Head of caudate nucleus (tissue), 42 donors: ENCODE data around the gene BCL2.
A peak's percentile ranks its signal among the peaks of the same experiment; 100 is the strongest.

ENCODE experiments used
- DNase-seq, 42 donors: peaks; one replicate each; pipeline versions ENCODE4 v3.0.0 to v3.0.0-alpha.2; 2020 to 2021; ENCODE audit warnings: mixed read lengths in 7 of 42
- intact Hi-C: fragments of 100-400 bp; cut with DNase I; formaldehyde crosslinking; loops from one replicate; pipeline ENCODE4 v1.15.0; 2022

BCL2 gene

GRCh38 chr18:63099091-63099840 lies 220.3 kb downstream of the BCL2 start:
- intact Hi-C loops = no loop called here
- no peak for DNase-seq

GRCh38 chr18:63098018-63098981 lies 221.3 kb downstream of the BCL2 start:
- DNase-seq = no peak
- intact Hi-C loops = no loop called here

DNA sequence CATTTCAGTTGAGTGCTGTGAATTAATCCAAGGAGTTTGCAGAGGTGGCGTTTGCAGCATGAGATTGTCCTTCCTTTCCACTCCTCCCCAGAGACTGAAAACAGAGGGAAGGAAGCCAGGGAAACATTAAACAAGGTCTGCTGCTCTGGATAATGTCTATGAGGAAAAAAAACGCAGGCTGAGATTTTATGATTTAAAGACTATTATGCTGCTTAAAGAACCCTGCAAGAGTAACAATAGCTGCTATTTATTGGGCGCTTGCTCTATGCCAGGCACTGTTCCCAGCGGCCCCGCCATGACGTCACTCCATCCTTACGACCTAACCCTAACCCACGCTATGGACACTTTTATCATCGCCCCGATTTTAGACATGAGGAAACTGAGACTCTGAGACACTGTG lies 222.4 kb downstream of the BCL2 start:
- DNase-seq = peak in 6 of 42 donors; percentile 16 to 50 (median 21)

GRCh38 chr18:63096327-63096874 lies 223.2 kb downstream of the BCL2 start:
- no peak for DNase-seq

More for the DNA sequence above, 222.4 kb downstream of the BCL2 start:
- intact Hi-C loops = no loop called here

DNA sequence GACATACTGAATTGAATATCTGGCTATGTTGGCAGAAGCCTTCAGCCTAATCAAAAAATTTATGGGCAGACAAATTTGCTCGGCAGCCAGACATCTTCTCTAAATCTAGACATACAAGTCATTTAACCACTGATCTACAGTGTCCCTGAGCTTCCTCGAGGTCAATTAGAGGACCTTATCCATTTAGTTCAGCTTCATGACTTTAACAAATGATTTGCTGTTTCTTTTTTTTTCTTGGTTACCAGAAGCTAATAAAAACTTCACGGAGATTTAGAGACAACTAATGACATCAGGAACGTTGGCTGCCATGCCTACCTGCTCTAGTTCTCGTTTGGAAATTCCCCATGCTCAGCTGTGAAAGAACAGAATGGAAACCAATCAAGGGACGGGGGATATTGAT lies 223.8 kb downstream of the BCL2 start:
- DNase-seq = no peak
- intact Hi-C loops = no loop called here

More at GRCh38 chr18:63096327-63096874, 223.2 kb downstream of the BCL2 start:
- intact Hi-C loops = no loop called here

- no peak for DNase-seq
- intact Hi-C loops = no loop called here
These were observed 227.8 kb downstream of the BCL2 start for GRCh38 chr18:63091671-63092364.

DNA sequence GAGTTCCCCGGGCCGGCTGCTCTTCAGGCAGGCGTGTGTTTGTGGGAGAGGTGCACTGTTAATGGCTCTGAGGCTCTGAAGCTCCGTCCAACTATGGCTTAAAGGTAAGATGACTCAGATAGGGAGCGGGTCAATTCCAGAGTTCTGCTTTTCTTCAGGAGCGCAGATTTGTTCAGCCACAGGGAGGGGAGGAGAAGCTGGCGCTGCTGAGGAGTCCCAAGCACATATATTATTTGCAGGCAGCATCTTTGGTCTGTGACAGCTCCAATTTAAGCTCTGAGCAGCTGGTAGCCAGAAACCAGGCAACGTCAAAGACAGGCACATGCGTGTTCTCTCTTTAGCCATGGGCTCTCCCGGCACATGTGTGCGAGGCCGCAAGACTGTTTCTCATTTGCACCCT lies 229.2 kb downstream of the BCL2 start:
- intact Hi-C loops = no loop called here
- DNase-seq = no peak

DNA sequence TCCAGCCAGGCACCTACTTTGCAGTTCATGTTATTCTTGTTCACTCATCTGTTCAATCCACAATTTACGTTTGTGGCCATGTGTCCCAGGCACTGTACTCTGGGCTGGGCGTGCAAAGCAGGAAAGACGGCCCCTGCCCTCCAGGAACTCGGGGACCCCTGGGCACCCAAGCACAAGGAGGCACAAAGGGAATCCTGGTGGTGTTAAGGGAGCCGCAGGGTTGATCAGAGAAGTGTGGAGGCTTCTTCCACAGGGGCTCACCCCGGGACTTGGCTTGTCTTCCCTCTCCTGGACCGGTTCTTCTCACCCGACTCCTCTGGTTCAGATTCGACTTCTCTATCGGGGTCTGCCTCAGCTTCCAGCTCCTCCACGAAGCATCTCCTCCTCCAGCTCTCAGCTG lies 230.5 kb downstream of the BCL2 start:
- intact Hi-C loops = no loop called here
- DNase-seq = no peak

- DNase-seq = no peak
- intact Hi-C loops = no loop called here
These were observed 231.3 kb downstream of the BCL2 start for GRCh38 chr18:63088262-63088661.

DNA sequence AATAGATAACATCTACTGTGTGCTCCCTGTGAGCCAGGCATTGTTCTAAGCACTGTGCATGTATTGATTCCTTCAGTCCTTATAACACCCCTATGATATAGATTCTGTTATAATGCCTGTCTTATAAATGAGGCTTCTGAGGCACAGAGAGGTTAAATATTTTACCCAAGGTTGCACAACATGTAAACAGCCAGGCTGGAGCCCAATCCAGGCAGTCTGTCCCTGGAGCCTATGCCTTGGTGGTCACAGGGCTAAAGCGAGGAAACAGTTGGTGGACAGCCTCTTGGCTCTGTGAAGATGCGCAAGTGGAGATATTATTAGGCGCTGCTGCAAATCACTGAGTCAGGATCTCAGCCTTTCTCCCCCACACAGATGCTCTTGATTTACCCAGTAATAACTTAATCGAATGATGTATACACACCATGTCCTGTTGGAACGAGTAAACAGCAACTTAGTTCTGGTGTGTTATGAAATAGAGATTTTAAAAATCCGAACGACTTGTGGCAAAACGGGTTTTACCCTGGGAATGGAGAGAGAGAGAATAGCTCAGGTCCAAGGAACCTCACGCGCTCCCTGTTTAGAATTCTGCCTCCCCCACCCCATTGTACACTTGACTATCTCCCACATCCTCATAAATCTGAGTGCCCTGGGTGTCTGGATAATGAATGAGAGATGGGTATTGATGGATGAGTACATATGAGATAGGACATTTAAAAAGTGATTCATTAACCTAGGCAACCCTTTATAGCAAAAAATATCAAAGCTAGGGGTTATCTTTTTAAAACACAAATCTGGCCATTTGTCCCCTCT lies 231.9 kb downstream of the BCL2 start:
- no peak for DNase-seq
- intact Hi-C loops = no loop called here

- no peak for DNase-seq
- intact Hi-C loops = no loop called here
These were observed 234.0 kb downstream of the BCL2 start for GRCh38 chr18:63085611-63086010.

GRCh38 chr18:63084219-63084618 lies 235.3 kb downstream of the BCL2 start:
- intact Hi-C loops = no loop called here
- DNase-seq = no peak

- intact Hi-C loops = no loop called here
These were observed 236.0 kb downstream of the BCL2 start for GRCh38 chr18:63083555-63083954.

GRCh38 chr18:63083020-63083531 lies 236.5 kb downstream of the BCL2 start:
- intact Hi-C loops = no loop called here
- no peak for DNase-seq

More at GRCh38 chr18:63083555-63083954, 236.0 kb downstream of the BCL2 start:
- DNase-seq = no peak

DNA sequence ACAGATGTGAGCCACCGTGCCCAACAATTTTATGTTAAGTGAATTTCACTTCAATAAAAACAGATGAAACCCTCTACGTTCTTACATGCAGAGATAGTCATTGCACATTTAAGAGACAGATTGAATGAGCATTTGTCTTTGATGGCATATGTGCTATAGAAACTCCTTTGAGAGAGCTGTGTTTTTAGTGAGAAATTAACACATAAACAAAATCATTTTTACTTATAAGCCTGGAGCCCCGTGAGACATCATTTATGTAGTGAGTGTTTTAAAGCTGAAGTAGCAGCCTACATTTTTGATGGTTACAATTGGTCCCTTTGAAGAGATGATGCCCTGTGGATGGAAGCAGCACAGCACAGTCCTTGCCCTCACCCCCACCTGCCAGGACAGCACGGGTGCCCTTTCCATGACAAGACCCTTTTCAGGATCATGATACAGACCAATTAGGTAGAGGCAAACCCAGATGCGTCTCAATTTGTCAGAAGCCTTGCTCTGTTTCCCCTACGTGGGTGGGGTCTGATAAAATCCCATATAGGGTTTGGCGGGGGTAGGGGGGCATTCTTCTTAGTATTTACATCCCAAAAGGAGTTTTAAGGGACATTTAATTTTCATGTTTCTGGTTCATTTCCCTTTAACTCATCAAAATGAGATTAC lies 237.1 kb downstream of the BCL2 start:
- DNase-seq = no peak
- intact Hi-C loops = no loop called here

- intact Hi-C loops = no loop called here
- DNase-seq = no peak
These were observed 240.5 kb downstream of the BCL2 start for GRCh38 chr18:63079114-63079513.

- DNase-seq = no peak
- intact Hi-C loops = no loop called here
These were observed 241.1 kb downstream of the BCL2 start for GRCh38 chr18:63078471-63078870.

- intact Hi-C loops = no loop called here
- peak; percentile 73 to 95 (median 87) for DNase-seq
These were observed 244.6 kb downstream of the BCL2 start for GRCh38 chr18:63074981-63075404.
